ENCODE results near the gene FBXL3. TPM values are rescaled to one million over a fixed set of nuclear protein-coding genes. Genes with fewer than 3 reads are reported as not detected.

The FBXL3 gene
- total and polyA plus RNA-seq, 9 donors, result 27.6 to 40.7 (median 35.5) TPM

DNA sequence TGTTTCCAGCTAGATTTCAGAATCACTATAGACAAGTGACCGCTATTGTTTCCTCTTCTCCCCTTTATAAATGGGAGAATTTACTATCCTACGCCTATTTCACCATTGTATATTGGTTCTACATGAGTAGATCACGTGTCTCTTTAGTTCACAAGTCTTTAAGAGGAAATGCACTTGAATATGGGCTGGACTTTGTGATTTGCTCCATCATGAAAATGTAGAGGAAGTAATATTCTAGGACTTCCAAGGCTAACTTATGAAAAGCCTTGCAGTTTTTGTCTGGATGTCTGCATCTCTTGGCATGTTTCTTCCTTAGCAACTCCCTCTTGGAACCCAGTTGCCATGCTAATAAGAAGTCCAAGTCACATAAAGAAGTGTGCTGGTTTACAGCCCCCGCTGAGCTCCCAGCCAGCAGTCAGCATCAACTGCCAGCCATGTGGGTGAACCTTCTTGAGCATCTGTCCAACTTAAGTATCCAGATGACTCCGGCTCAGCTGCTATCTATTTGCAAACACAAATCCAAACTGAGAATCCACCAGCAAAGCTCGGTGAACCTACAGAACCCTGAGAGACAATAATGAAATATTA is 4.8 kb upstream of the FBXL3 start:
- DNase-seq, result peak; percentile 20
- Histone ChIP-seq H3K36me3 (ENCODE audit: control insufficient read depth, insufficient read depth, low read length) (no peaks in the 10 kb centered on the region), H3K4me1 (ENCODE audit: control insufficient read depth, insufficient read depth, low read length) (peaks cover 4% of the 10 kb centered on the region), H3K27ac (ENCODE audit: low read length) (no peak overlapping the region), H3K27me3 (ENCODE audit: control insufficient read depth, insufficient read depth, low read length) (no peaks in the 10 kb centered on the region), H3K9me3 (replicated peaks; ENCODE audit: control insufficient read depth, low read depth, low read length) (no peaks in the 10 kb centered on the region), H3K4me3 (ENCODE audit: low read length) (no peak overlapping the region)
- 100% methylated on average over 1 of the region's 6 CpGs for WGBS (ENCODE audit: insufficient coverage)

GRCh38 chr13:77029436-77029835 is 2.5 kb upstream of the FBXL3 start:
- H3K9me3 ChIP-seq (replicated peaks; ENCODE audit: control insufficient read depth, low read depth, low read length), result no peaks in the 10 kb centered on the region
- H3K36me3 ChIP-seq (ENCODE audit: control insufficient read depth, insufficient read depth, low read length), result no peaks in the 10 kb centered on the region
- H3K4me3 ChIP-seq (ENCODE audit: low read length), result no peak overlapping the region
- H3K4me1 ChIP-seq (ENCODE audit: control insufficient read depth, insufficient read depth, low read length), result peaks cover 10% of the 10 kb centered on the region
- no peak for DNase-seq
- WGBS (ENCODE audit: insufficient coverage), result no CpG with 5 or more reads among the region's 1 CpG
- H3K27me3 ChIP-seq (ENCODE audit: control insufficient read depth, insufficient read depth, low read length), result no peaks in the 10 kb centered on the region
- no peak overlapping the region for H3K27ac ChIP-seq (ENCODE audit: low read length)

- Histone ChIP-seq H3K27ac (ENCODE audit: low read length) (peak overlapping the region; percentile 96), H3K36me3 (ENCODE audit: control insufficient read depth, insufficient read depth, low read length) (no peaks in the 10 kb centered on the region), H3K27me3 (ENCODE audit: control insufficient read depth, insufficient read depth, low read length) (no peaks in the 10 kb centered on the region), H3K9me3 (replicated peaks; ENCODE audit: control insufficient read depth, low read depth, low read length) (no peaks in the 10 kb centered on the region), H3K4me1 (ENCODE audit: control insufficient read depth, insufficient read depth, low read length) (peaks cover 10% of the 10 kb centered on the region), H3K4me3 (ENCODE audit: low read length) (no peak overlapping the region)
- peak; percentile 50 for DNase-seq
- WGBS (ENCODE audit: insufficient coverage), result 29% methylated on average over 4 of the region's 5 CpGs
Measured at GRCh38 chr13:77028202-77028601, 1.2 kb upstream of the FBXL3 start.

DNA sequence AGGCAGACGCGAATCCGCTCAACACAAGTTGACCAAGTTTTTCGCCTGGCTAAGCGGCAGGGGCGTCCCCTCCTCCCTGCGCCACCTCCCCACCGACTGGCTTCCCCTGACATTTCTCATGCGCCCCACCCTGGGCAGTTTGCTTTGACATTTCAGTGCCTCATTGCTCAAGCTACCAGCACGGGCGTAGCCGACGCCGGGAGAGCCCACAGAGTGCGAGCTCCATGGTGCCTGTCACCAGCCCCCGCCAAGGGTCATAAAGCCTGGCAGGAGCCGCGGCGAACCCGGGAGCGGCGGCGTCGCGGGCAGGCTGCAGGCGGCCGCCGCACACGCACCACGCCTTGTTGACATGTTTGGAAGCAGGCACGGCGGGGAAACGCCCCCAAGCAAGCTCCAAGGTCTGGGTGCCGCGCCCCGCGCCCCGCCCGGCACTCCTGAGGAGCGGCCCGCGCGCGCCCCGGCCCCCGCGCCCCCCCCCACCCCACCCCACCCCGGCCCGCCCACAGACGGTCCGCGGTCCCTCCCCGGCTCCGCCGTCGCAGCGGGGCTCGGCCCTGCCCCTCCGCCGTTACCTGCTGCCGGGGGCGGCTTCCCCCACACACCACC is 601 bp downstream of the FBXL3 start:
- DNase-seq, result peak; percentile 80
- H3K27ac ChIP-seq (ENCODE audit: low read length), result peak overlapping the region; percentile 76
- peaks cover 2% of the 10 kb centered on the region for H3K36me3 ChIP-seq (ENCODE audit: control insufficient read depth, insufficient read depth, low read length)
- under 1% methylated on average over 43 of the region's 62 CpGs for WGBS (ENCODE audit: insufficient coverage)
- H3K27me3 ChIP-seq (ENCODE audit: control insufficient read depth, insufficient read depth, low read length), result no peaks in the 10 kb centered on the region
- H3K9me3 ChIP-seq (replicated peaks; ENCODE audit: control insufficient read depth, low read depth, low read length), result no peaks in the 10 kb centered on the region
- peaks cover 10% of the 10 kb centered on the region for H3K4me1 ChIP-seq (ENCODE audit: control insufficient read depth, insufficient read depth, low read length)
- H3K4me3 ChIP-seq (ENCODE audit: low read length), result peak overlapping the region; percentile 80

- Histone ChIP-seq H3K9me3 (replicated peaks; ENCODE audit: control insufficient read depth, low read depth, low read length) (no peaks in the 10 kb centered on the region), H3K4me1 (ENCODE audit: control insufficient read depth, insufficient read depth, low read length) (peaks cover 6% of the 10 kb centered on the region), H3K27ac (ENCODE audit: low read length) (no peak overlapping the region), H3K36me3 (ENCODE audit: control insufficient read depth, insufficient read depth, low read length) (peaks cover 2% of the 10 kb centered on the region), H3K27me3 (ENCODE audit: control insufficient read depth, insufficient read depth, low read length) (no peaks in the 10 kb centered on the region), H3K4me3 (ENCODE audit: low read length) (no peak overlapping the region)
- DNase-seq, result no peak
- no CpG with 5 or more reads among the region's 3 CpGs for WGBS (ENCODE audit: insufficient coverage)
Measured at GRCh38 chr13:77022341-77022740, 4.6 kb downstream of the FBXL3 start.

DNA sequence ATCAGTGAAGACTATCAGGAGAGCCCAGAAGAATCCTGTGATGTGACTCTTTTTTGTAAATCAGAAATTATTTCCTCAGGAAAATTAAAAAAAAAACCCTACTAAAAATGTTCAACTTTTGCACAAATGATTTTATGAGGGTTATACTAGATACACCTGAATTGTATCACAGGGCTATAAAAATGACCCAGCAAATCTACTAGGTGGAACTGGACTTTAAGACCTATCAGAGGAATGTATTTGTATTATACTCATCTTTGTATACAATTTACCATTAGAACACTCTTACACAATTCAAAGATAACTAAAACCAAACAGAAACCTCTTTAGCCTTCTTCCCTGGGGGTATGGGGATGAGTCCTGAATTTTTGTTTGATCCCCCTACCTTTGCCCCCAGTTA is 7.2 kb downstream of the FBXL3 start:
- H3K27ac ChIP-seq (ENCODE audit: low read length), result no peak overlapping the region
- no peaks in the 10 kb centered on the region for H3K9me3 ChIP-seq (replicated peaks; ENCODE audit: control insufficient read depth, low read depth, low read length)
- H3K4me3 ChIP-seq (ENCODE audit: low read length), result no peak overlapping the region
- no peak for DNase-seq
- no peaks in the 10 kb centered on the region for H3K27me3 ChIP-seq (ENCODE audit: control insufficient read depth, insufficient read depth, low read length)
- H3K4me1 ChIP-seq (ENCODE audit: control insufficient read depth, insufficient read depth, low read length), result no peaks in the 10 kb centered on the region
- H3K36me3 ChIP-seq (ENCODE audit: control insufficient read depth, insufficient read depth, low read length), result peaks cover 5% of the 10 kb centered on the region

DNA sequence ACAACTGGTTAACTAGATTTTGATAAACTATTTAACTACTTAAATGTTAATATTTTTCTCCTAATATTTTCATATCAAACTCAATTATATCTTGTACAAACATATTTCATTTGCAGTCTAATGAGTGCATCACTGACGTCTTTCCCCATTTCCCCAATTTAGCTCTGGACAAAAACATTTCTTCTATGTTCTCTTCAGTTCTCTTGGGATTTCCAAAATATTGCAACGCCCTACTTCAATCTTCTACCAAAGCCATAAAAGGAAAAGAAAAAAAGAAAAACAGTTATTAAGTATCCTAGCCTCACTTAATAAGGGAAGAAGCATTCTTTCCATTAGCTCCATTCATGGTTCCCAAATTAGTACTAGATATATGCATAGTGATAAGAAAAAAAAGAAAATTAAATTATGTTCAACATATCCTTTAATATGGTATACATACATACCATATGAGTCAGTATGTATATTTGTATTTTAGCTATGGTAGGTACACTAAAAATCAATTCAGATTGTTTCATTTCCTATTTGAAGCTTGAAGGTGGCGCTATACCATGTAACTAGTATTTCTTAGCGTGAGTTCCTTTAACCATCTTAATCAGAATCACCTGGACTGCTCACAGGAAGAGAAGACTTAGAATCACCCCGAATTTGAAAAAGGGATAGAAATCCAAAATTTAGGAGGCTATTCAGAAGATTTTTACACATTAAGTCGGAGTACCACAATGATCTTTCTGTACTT is 9.9 kb downstream of the FBXL3 start:
- H3K4me3 ChIP-seq (ENCODE audit: low read length), result no peak overlapping the region
- no peaks in the 10 kb centered on the region for H3K27me3 ChIP-seq (ENCODE audit: control insufficient read depth, insufficient read depth, low read length)
- H3K27ac ChIP-seq (ENCODE audit: low read length), result no peak overlapping the region
- H3K36me3 ChIP-seq (ENCODE audit: control insufficient read depth, insufficient read depth, low read length), result peaks cover 19% of the 10 kb centered on the region
- H3K4me1 ChIP-seq (ENCODE audit: control insufficient read depth, insufficient read depth, low read length), result no peaks in the 10 kb centered on the region
- WGBS (ENCODE audit: insufficient coverage), result 80% methylated on average over 1 of the region's 6 CpGs
- no peak for DNase-seq
- H3K9me3 ChIP-seq (replicated peaks; ENCODE audit: control insufficient read depth, low read depth, low read length), result no peaks in the 10 kb centered on the region

GRCh38 chr13:77016251-77016812 is 10.6 kb downstream of the FBXL3 start:
- no peaks in the 10 kb centered on the region for H3K27me3 ChIP-seq (ENCODE audit: control insufficient read depth, insufficient read depth, low read length)
- DNase-seq, result no peak
- H3K9me3 ChIP-seq (replicated peaks; ENCODE audit: control insufficient read depth, low read depth, low read length), result no peaks in the 10 kb centered on the region
- no CpG with 5 or more reads among the region's 3 CpGs for WGBS (ENCODE audit: insufficient coverage)
- no peak overlapping the region for H3K4me3 ChIP-seq (ENCODE audit: low read length)
- H3K27ac ChIP-seq (ENCODE audit: low read length), result no peak overlapping the region
- H3K36me3 ChIP-seq (ENCODE audit: control insufficient read depth, insufficient read depth, low read length), result peaks cover 26% of the 10 kb centered on the region
- H3K4me1 ChIP-seq (ENCODE audit: control insufficient read depth, insufficient read depth, low read length), result no peaks in the 10 kb centered on the region

DNA sequence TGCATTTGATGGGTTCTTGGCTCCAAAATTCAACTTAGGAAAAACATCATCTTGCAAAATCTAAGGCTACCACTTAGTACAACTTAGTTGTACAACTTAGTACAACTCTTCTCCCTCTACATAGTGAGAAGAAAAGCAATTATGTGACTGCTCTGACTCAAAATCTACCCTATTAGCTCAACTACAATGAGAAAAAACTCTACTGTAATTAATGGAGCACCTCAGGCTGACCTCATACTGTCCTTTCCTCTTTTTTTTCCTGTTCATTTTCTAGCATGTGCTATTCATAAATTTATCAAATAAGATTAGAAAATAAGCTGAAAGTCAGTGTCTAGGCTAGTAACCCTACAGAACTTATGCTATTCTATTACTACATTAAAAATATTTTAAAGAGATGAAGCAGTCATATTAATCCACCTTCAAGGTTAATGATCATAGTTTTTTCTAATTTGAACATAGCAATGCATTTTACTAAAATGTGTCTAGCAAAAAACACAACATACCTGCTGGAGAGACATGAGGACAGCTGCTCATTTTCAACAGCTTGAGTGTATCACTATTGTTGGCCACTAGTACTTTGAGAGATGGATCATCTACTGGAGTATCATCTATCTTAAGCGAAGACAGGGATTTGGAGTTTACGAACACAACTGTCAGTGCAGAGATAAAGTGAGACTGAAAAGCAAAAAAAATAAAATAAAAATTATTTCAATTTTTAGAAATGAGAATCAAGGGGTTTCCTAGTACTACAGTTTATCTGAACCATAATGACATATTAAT is 11.9 kb downstream of the FBXL3 start:
- no peak overlapping the region for H3K4me3 ChIP-seq (ENCODE audit: low read length)
- no peak for DNase-seq
- no peaks in the 10 kb centered on the region for H3K4me1 ChIP-seq (ENCODE audit: control insufficient read depth, insufficient read depth, low read length)
- H3K27ac ChIP-seq (ENCODE audit: low read length), result no peak overlapping the region
- no CpG with 5 or more reads among the region's 2 CpGs for WGBS (ENCODE audit: insufficient coverage)
- no peaks in the 10 kb centered on the region for H3K27me3 ChIP-seq (ENCODE audit: control insufficient read depth, insufficient read depth, low read length)
- peaks cover 37% of the 10 kb centered on the region for H3K36me3 ChIP-seq (ENCODE audit: control insufficient read depth, insufficient read depth, low read length)
- no peaks in the 10 kb centered on the region for H3K9me3 ChIP-seq (replicated peaks; ENCODE audit: control insufficient read depth, low read depth, low read length)

All from muscle of leg (tissue), 11 donors.